ENCODE data around the gene PDE6B.

Gene PDE6B

GRCh38 chr4:655464-656151 lies 30.2 kb downstream of the PDE6B start:
- H3K4me3 ChIP-seq (ENCODE audit: low read depth, low read length): no peak overlapping the region

GRCh38 chr4:656436-657337 lies 31.3 kb downstream of the PDE6B start:
- no peak overlapping the region for H3K4me3 ChIP-seq (ENCODE audit: low read depth, low read length)

- H3K4me3 ChIP-seq (ENCODE audit: low read depth, low read length): no peak overlapping the region
Measured at GRCh38 chr4:657338-657833, 32.0 kb downstream of the PDE6B start.

GRCh38 chr4:657834-658667 lies 32.7 kb downstream of the PDE6B start:
- H3K4me3 ChIP-seq (ENCODE audit: low read depth, low read length): no peak overlapping the region

GRCh38 chr4:658681-659667 lies 33.6 kb downstream of the PDE6B start:
- no peak overlapping the region for H3K4me3 ChIP-seq (ENCODE audit: low read depth, low read length)

- no peak overlapping the region for H3K4me3 ChIP-seq (ENCODE audit: low read depth, low read length)
Measured at GRCh38 chr4:659851-660250, 34.5 kb downstream of the PDE6B start.

- H3K4me3 ChIP-seq (ENCODE audit: low read depth, low read length): no peak overlapping the region
Measured at GRCh38 chr4:660401-660800, 35.0 kb downstream of the PDE6B start.

- no peak overlapping the region for H3K4me3 ChIP-seq (ENCODE audit: low read depth, low read length)
Measured at GRCh38 chr4:661231-661630, 35.9 kb downstream of the PDE6B start.

- no peak overlapping the region for H3K4me3 ChIP-seq (ENCODE audit: low read depth, low read length)
Measured at GRCh38 chr4:661881-662761, 36.7 kb downstream of the PDE6B start.

- H3K4me3 ChIP-seq (ENCODE audit: low read depth, low read length): peak overlapping the region; percentile 70
Measured at GRCh38 chr4:663046-663437, 37.7 kb downstream of the PDE6B start.

- peak overlapping the region; percentile 70 for H3K4me3 ChIP-seq (ENCODE audit: low read depth, low read length)
Measured at GRCh38 chr4:663438-664428, 38.4 kb downstream of the PDE6B start.

GRCh38 chr4:664713-665231 lies 39.4 kb downstream of the PDE6B start:
- no peak overlapping the region for H3K4me3 ChIP-seq (ENCODE audit: low read depth, low read length)

GRCh38 chr4:665381-665750 lies 40.0 kb downstream of the PDE6B start:
- no peak overlapping the region for H3K4me3 ChIP-seq (ENCODE audit: low read depth, low read length)

- H3K4me3 ChIP-seq (ENCODE audit: low read depth, low read length): no peak overlapping the region
Measured at GRCh38 chr4:665751-666435, 40.5 kb downstream of the PDE6B start.

- H3K4me3 ChIP-seq (ENCODE audit: low read depth, low read length): no peak overlapping the region
Measured at GRCh38 chr4:666436-666810, 41.0 kb downstream of the PDE6B start.

GRCh38 chr4:666822-667544 lies 41.6 kb downstream of the PDE6B start:
- H3K4me3 ChIP-seq (ENCODE audit: low read depth, low read length): no peak overlapping the region

All from iPS-11a (cell line).